GM19328 (cell line): Measurements from ENCODE around the gene PTPRT.

ENCODE experiments used
- ATAC-seq: cut with Tn5 transposase; IDR thresholded peaks from one replicate; pipeline ENCODE4 v1.9.1; 2021; ENCODE audit warnings: mild to moderate bottlenecking, moderate library complexity; ENCODE audit not compliant: unreplicated experiment

PTPRT gene

DNA sequence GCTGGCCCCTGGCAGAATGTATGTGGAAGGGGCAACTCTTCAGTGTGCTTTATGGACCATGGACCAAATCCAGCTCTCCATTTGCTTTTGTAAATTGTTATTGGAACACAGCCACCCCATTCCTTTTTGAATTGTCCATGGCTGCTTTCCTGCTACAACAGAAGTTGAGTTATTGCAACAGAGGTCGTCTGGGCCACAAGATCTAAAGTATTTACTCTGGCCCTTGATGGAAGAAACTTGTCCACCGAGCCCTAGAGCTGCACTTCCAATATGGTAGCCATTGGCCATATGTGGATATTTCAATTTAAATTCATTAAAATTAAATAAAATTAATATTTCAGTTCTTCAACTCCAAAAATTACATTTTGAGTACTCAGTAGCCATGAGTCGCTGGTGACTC, 543.5 kb downstream of the PTPRT start:
- ATAC-seq: no peak

DNA sequence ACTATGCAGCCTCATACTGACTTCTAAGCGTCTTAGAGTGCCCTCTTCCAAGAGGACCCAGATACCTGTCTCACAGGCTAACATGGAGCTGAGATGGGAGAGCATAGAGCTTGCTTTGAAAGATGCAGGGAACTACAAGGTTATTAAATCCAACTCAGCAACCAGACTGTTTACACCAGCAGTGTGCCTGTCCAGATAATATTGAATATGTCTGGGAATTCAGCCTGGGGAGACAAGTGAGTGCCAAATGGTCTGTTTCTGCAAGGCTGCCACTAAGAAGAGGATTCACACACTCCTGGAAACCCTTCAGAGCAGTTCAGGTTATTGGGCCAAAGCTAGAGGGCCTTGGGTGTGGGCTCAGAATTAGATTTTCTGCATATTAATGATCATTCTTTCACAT, 547.8 kb downstream of the PTPRT start:
- no peak for ATAC-seq

DNA sequence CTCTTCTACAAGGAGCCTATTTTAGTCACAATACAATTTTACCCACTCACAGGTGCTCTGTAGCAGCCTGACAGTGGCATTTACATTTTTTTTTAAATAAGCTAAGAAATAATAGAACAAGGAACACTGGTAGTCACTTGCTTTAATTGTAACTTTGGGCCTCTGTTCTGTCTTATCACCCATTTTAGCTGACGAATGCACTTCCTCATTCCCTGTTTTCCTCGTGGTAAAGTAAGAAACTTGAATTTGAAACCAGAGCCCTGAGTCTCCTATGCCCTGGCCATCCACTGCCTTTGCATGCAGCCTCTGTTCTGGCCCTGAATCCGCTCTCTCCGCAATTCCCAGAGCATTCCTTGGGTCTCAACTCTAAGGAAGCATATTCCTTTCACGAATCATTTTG, 550.6 kb downstream of the PTPRT start:
- no peak for ATAC-seq

DNA sequence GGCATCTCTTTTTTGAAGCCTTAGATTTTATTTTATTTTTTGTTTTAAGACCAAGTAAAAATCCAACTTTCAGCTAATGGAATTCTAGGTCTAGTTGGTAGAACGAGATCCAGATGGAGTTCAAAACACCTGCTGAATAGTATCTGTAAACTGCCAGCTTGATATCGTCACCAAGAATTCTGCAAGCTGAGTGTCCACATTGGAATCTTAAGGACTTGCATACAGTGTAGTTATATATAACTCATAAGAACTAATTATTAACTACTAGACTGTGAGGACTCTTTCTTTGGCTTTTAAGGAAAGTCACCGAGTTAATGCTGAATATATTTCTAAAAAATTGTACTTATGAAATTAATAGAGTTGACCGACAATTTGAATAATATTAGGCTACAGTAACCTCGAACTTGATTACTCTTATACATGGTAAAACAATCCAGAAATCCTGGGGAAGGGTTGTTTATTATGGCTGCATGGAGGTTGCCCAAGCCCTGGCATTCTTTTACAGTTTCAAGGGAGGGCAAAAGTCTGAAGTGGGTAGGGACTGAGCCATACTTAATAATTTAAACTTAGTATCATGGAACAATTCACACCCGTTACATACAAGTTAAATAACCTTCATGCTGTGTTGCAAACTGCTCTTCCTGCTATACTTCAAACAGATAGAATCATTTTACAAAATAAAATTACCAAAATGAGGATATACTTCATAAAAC, 553.9 kb downstream of the PTPRT start:
- ATAC-seq: no peak

DNA sequence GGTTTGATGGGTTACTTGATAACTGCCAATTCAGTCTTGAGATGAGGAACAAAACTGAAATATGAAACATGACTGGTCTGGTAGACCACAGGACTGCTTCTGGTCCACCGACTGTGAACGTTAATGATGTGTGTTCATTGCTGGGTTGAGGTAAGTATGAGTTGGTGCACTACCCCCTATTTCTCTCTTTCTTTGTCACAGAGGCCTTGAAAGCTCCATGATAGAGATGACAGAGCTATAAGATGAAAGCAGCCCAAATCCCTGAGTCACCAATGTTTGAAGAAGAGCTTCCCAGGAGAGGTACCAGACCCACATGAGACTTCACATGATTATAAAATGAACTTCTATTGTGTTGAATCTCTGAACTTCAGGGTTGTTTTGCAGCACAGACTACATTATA, 555.5 kb downstream of the PTPRT start:
- ATAC-seq: no peak

DNA sequence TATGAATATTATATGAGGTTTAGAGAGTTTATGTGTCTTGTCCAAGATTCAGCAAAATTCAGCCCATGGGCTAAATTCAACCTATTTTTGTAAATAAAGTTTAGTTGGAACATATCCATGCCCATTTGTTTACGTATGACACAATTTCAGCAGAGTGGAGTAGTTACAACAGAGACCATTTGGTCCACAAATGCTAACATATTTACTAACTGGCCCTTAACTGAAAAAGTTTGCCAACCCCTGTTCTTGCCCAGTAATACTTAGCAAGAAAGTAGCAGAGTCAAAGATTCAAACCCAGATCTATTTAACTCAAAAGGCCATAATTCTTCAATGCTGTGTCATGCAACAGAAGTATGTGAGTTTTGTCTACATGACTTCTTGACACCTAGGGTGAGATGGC, 561.0 kb downstream of the PTPRT start:
- ATAC-seq: no peak

DNA sequence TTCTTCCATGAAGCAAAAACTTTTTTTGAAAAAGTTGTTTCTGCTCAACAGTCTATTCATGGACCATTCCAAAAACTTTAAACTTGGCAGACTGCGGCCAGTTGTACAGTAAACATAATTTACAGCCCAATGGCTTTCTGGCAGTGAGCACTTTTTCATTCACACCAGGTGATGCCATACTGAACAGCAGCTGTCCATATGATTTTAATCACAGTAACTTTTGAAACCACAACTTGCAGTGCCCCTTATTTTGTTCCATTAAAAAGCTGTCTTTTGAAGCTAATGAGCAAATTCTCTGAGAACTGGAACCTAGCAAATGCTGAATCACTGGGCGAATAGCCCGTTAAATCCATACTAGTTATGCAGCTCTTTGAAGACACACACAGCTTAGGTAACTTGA, 576.6 kb downstream of the PTPRT start:
- ATAC-seq: no peak

DNA sequence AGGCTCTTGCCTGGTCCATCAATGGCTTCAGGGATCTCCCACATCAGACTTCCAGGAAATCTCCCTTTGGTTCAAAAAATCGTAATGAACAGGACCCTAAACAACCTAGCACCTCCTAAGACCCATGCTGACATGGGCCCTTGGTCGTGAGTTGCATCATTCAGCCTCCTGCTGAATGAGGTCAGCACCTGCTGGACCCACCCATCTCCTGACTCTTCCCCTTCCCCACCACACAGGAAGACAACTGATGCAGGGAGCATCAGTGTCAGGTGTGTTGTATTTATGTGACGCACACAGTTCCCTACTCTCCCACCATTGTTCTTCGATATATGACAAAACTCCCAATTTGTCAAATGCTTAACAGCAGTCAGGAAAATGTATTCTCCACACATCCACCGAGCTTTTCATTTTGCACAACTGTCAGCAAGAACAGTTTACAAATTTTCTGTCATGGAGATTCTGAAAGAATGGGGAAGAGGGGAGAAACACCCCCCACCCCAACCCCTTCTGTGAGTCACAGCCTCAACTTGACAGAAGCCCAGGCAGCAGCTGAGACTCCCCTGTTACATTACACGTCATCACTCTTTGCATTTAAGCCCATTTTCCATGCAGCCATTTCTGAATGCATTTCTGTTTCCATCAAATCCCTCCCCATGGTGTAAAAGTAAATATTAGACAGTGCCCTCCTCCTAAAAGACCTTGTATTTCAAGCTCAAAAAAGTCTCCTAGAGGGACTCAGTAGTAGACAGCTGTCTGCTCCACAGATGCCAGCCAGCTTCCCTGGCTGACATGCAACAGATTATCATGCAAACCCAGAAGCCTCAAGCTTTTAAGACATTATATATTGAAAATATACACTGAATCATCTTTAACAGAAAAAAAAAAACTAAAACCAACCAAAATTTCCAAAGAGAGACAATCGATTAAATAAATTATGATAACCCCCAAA, 577.5 kb downstream of the PTPRT start:
- ATAC-seq: no peak

DNA sequence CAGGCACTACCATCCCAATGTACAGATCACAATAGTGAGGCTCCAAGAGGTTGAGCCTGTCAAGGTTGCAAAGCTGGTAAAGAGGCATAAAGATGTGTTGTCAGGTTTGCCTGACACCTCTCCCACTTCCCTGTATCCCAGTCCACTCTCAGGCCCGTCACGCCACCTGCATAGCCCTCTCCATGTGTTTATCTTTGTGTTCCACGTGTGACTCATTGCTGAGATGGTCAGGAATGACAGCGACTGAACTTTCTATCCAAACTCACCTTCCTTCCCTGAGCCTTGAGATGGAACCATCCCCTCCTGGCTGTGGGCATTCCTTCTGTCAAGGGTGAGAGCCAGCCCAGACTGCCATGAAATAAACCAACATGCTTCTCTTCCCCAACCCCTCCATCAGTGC, 578.3 kb downstream of the PTPRT start:
- ATAC-seq: no peak

DNA sequence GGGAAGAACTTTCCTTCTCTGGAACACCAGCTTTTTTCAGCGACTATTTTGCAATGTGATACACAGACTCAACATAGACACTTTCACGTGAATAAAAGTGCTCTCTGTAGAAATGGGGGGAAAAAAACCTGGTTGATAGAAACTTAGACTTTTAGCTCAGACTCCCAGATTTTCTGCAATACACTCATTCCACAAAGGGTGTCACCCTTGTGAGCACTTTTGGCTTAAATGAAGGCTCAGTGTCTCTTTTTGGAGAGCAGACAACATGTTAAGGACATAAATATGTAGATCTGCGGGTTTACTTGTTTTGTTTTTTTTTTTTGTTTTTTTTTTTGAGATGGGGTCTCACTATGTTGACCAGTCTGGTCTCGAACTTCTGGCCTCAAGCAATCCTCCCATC, 579.6 kb downstream of the PTPRT start:
- no peak for ATAC-seq

DNA sequence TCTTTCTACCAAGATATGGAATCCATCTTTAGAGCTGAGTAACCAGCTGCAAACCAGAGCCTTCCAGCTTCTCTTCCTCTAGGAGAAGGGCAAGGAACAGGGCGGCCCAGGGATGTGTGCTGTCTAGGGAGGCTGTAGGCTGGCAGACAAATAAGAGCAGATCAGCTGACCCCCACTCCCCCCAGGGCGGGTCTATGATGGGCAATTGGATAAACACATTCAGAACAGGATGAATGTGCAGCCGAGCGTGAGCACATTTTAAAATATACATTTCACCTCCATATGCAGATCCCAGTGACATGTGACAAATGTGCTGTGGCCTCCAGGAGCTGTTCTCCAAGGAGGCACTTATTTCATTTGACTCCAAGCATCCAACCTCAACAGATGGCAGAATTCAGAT, 580.1 kb downstream of the PTPRT start:
- no peak for ATAC-seq

DNA sequence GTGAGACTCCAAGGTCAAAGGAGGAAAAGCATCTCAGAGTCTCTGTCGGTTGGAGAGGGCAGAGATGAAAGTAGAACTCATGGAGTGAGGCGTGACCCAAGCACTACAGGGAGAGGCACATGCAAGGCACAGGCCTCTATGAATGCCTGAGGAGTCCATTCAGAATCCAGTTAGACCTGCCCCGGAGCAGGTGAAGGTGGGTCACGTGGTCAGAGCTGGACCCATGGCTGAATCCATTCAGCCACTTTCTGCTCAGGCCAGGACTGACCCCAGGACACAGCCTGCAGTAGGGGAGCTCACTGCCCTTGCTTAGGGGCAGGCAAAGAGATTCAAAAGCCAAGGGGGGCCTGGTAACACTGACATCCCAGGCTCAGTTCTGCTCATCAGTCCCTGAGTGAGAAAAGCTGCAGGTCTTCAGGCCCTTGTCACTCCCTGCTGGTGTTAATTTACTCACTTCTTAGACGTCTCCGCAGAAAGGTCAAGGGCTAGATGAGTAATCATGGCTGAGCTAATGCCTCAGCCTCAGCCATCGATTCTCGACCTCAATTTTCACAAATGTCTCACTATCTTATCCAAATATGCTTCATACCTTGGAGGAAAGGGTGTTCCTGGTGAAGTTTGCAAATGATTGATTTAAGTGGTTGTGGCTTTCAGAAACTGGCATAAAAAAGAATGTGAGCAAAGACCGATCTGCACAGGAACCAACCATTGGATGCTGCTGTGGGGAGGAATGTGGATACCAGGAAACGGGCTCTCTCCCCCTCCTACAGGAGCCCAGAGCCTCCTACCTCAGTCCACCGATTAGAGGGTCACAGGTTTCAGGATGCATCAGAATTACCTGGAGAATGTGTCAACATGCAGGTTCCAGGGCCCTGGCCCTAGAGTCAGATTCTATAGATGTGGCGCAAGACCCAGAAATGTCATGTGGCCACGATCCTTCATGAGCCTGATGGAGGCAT, 584.4 kb downstream of the PTPRT start:
- no peak for ATAC-seq

DNA sequence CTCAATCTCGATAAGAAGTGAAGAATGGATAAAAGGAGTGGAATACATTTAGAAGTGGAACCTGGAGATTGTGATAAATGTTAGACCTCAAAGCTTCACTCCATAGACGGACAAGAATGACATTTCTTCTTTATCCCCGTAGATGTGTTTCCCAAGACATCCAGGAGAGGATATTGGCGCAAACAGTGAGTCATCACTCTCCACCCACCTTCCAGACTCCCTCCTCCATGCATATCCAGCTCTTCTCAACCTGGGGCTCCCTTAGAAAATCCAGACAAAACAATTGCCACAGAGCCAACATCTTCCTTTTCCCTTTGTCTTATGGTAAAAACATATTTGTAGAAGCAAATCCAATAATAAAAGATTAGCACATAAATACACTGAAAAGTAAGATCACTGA, 586.1 kb downstream of the PTPRT start:
- no peak for ATAC-seq

DNA sequence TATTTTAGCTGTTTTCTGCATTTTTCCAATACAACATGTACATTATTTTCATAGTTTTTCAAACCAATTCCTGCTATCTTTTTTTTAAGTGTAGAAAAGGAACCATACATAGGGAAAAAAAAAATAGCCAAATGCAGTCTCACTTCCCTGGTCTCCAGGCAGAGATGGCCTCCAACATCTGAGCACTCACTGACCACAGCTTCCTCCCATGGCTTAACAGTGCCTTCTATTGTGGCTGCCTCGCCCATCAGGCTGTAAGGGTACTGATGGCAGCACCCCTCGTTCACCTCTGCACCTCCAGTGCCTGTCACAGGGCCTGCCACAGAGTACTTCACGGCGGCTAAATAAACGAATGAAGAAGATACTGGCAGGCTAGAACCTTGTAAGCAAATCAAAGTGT, 591.1 kb downstream of the PTPRT start:
- ATAC-seq: no peak

DNA sequence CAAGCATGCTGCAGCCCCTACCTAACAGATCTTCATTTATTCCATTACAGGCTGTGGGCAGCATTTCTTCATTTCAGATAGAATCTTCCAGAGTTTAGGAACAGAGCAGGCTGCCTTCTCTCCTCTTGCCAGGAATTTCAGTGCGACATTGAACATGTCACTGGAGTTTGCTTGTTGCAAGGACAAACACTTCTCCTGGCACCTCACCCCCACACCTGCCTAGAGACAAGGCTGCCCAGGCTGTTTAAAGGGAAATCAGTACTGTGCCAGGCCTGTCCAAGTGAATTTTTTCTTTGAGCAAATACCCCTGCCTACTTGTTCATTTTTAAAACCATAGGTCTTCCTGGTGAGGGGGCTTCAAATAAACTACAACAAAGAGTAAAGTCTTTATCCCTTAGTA, 594.1 kb downstream of the PTPRT start:
- no peak for ATAC-seq

DNA sequence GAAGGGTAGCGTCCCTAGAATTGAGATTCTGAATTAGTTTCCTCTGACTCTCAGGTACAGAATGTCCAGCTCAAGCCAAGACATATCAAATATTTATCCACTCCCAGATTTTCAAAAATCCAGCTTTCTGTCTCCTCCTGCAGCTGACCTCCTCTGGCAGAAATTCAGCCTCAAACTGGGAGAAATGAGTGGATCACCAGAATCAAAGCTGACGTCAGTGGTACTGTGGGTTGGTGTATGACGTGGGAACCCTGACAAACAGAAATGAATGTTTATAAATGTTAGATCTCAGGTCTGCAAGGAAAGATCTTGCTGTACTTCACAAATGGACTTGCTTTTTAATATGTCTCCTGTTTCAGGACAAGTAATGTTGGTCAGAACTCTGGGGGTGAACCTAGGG, 595.0 kb downstream of the PTPRT start:
- ATAC-seq: no peak

DNA sequence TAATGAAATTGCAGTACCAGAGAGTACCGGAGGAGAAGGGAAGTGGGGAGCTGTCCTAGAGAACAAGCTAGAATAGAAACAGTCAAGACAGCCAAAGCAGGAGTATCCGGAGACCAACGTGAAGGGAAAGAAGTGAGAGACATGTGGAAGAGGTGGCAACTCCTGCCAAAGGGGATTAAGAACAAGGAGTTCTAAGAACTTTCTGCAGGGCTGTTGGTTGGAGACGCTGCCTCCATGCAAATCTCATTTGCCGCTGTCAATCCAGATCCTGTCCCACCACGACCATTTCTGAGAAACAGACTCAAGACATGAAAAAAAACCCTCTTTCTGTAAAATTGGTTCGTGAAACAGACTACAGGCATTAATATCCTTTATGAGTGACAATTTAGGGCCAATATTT, 595.7 kb downstream of the PTPRT start:
- ATAC-seq: no peak

DNA sequence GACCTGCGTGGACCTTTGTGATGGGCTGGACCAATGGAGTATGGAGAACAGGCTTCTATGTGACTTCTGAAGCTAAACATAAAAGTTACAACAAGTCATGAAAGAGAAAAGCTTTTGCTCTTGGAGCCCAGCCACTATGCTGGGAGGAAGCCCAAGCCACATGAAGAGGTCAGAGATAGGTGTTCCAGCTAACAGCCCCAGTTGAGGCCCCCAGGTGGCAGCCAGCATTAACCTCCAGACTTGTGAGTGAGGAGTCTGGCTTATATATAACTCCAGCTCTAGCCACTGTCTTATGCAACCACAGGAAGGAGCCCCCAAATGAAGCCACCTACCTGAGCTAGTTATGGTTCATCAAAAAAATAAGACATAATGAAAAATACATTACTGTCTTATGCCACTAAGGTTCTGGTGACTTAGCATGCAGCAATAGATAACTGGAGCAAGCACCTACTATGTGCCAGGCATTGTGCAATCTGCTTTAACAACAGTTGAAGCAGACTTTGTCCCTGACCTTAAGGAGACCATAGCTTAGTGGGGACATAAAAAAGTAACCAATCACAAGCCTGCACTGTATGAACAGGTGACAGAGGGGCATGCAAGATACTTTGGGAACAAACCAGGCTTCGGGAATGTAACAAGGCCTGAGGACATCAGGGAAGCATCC, 599.6 kb downstream of the PTPRT start:
- no peak for ATAC-seq

DNA sequence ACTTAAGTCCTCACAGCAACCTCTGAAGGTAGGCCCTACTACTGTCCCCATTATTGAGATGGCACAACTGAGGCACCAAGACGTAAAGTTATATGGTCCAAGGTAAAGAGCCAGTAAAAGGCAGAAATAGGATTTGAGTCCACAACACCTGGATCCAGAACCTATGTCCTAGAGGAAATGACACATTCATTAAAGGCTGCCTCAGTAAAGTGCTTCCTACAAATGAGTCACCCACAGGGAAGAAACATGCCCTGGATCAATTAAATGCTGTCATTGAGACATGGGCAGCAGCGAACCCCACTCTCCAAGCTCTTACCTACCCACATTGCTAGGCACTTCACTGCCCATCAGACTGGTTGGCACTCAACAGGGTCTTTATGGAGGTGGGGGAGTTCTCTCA, 600.9 kb downstream of the PTPRT start:
- no peak for ATAC-seq

DNA sequence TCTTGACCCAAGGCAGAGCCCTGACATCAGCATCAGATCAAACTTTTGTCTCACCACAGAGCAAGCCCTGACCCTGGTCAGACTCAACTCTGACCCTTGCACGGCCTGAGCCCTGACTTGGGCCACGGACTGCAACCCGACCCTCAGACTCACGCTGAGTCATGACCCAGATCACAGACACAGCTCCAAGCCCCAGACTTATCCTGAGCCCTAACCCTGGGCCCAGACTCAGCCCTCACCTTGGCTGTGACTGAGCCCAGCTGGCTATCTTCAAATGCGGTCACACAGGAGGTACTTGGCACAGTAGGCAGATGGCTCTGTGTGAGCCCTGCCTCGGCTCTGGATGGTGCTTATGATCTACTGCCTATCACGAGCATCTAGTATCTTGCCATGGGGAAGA, 602.3 kb downstream of the PTPRT start:
- no peak for ATAC-seq

DNA sequence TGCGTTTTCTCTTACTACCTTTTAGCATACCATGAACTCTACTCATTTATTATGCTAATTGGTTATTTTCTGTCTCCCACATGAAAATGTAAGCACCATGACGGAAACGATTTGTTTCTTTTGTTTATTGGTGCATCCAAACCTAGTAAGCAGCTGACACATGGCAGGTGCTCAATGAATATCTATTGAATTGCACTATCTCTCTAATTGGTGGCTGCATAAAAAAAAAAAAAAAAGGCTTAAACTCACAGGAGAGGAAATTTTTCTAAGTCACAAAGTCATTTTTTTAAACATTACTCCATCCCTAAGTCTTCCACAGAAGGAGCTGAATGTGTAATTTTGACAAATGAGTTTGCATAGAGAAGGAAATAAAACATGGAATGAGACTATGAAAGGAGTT, 608.4 kb downstream of the PTPRT start:
- no peak for ATAC-seq
